Endothelial cell of umbilical vein (primary cell): ENCODE measurements around the gene PRRT1. TPM values are rescaled to one million over a fixed set of nuclear protein-coding genes. Genes with fewer than 3 reads are reported as not detected.

Source experiments
- BruUV-seq: library from RNA; stranded (reverse); fragments of 400-500 nt; replicated peaks from 2 replicates; lab custom pipeline; 2021; lab: Mats Ljungman, UMichigan
- CTCF ChIA-PET: fragments of 300-600, 350-600 bp; sonication (Branson Sonifier 250); formaldehyde crosslinking; loops from one replicate; lab custom pipeline; 2021; ENCODE audit warnings: antibody characterized with exemption, inconsistent platforms; lab: Charles Lee
- POLR2A ChIA-PET: fragments of 300-600, 350-600 bp; sonication (Branson Sonifier 250); formaldehyde crosslinking; loops from one replicate; lab custom pipeline; 2021; ENCODE audit warnings: antibody characterized with exemption, inconsistent platforms; lab: Charles Lee
- DNase-seq: peaks from one replicate; pipeline ENCODE4 v3.0.0-alpha.2; 2011; ENCODE audit warnings: low read depth, low spot score
- FAIRE-seq: peaks from 2 replicates; lab custom pipeline; 2011; peaks lifted over from hg19 to GRCh38; lab: Jason Lieb, UNC
- H2AFZ ChIP-seq: 2 replicates; pipeline ENCODE4 v1.6.0; 2012; ENCODE audit warnings: low read depth, low read length, control low read depth, inconsistent platforms
- H3K27ac ChIP-seq: 2 replicates; pipeline ENCODE4 v1.5.1; 2011; ENCODE audit warnings: low read depth, mild to moderate bottlenecking, control low read depth, low read length, moderate library complexity; ENCODE audit not compliant: insufficient read depth
- H3K27me3 ChIP-seq, 2 experiments: 2 replicates each; pipeline versions ENCODE4 v1.6.0 to v1.6.1; 2011; ENCODE audit warnings: low read length in 2 of 2, mixed read lengths in 1 of 2; ENCODE audit not compliant: control insufficient read depth in 2 of 2, insufficient read depth in 2 of 2
- H3K36me3 ChIP-seq, 2 experiments: 2 replicates in 1 of 2; 3 replicates in 1 of 2; pipeline ENCODE4 v1.5.1; 2011; ENCODE audit warnings: low read length in 2 of 2, mild to moderate bottlenecking in 1 of 2, moderate library complexity in 1 of 2; ENCODE audit not compliant: control insufficient read depth in 2 of 2, insufficient read depth in 2 of 2; ENCODE audit errors: extremely low read depth in 1 of 2
- H3K4me1 ChIP-seq: 3 replicates; pipeline ENCODE4 v1.5.1; 2011; ENCODE audit warnings: mild to moderate bottlenecking, low read length; ENCODE audit not compliant: control insufficient read depth, insufficient read depth; ENCODE audit errors: extremely low read depth
- H3K4me2 ChIP-seq: 2 replicates; pipeline ENCODE4 v1.6.1; 2011; ENCODE audit warnings: low read length, control low read depth, mixed read lengths; ENCODE audit not compliant: insufficient read depth
- H3K4me3 ChIP-seq, 3 experiments: fragments of 200-600 bp in 1 of 3; sonication (generic), shearing (Covaris generic) in 1 of 3; replicated peaks in 1 of 3; 2 replicates each; pipeline ENCODE4 v1.5.1; 2011 to 2016; ENCODE audit warnings: control low read depth in 3 of 3, low read length in 3 of 3, mild to moderate bottlenecking in 2 of 3, inconsistent platforms in 1 of 3, low read depth in 1 of 3, moderate library complexity in 1 of 3; ENCODE audit not compliant: insufficient read depth in 1 of 3
- H3K79me2 ChIP-seq: 2 replicates; pipeline ENCODE4 v1.6.0; 2012; ENCODE audit warnings: low read length, inconsistent platforms; ENCODE audit not compliant: control insufficient read depth, insufficient read depth
- H3K9ac ChIP-seq: replicated peaks from 2 replicates; pipeline ENCODE3; 2011; ENCODE audit warnings: low read length, control low read depth; ENCODE audit not compliant: insufficient read depth; ENCODE audit errors: extremely low read depth
- H3K9me1 ChIP-seq: replicated peaks from 3 replicates; pipeline ENCODE4 v1.6.0; 2011; ENCODE audit warnings: mild to moderate bottlenecking, low read length; ENCODE audit not compliant: control insufficient read depth, insufficient read depth; ENCODE audit errors: extremely low read depth
- H3K9me3 ChIP-seq: replicated peaks from 2 replicates; pipeline ENCODE4 v1.5.1; 2012; ENCODE audit warnings: low read length, inconsistent platforms; ENCODE audit not compliant: control insufficient read depth, insufficient read depth
- H4K20me1 ChIP-seq: replicated peaks from 2 replicates; pipeline ENCODE3; 2011; ENCODE audit warnings: mild to moderate bottlenecking, low read length; ENCODE audit not compliant: control insufficient read depth, insufficient read depth; ENCODE audit errors: extremely low read depth
- dilution Hi-C: fragments of 300-500 bp; cut with MboI; formaldehyde crosslinking; loops from one replicate; pipeline ENCODE4 v1.15.0; 2019; ENCODE audit warnings: low sequenced_read_pairs; ENCODE audit not compliant: extremely low pct_ligation_motif_present
- intact Hi-C: fragments of 100-400 bp; cut with micrococcal nuclease; formaldehyde crosslinking; loops from one replicate; pipeline ENCODE4 v1.10.0; 2022
- polyA plus RNA-seq, 4 experiments: library from polyadenylated mRNA; depleted of rRNA in 3 of 4; stranded (reverse) in 3 of 4; unstranded in 1 of 4; fragments of >200 nt; gene quantifications; 2 replicates each; pipeline versions ENCODE4 v1.2.1 to v1.2.3, GENCODE V29; 2011 to 2012; ENCODE audit warnings: missing spikeins in 1 of 4
- total RNA-seq: library from RNA; stranded (reverse); gene quantifications from 2 replicates; pipeline ENCODE4 v1.2.3, GENCODE V29; 2021
- TF ChIP-seq, protein P1 (sequence below), 2 donors: IDR thresholded peaks; 1 replicate in 1 of 2; 2 replicates in 1 of 2; pipeline ENCODE4 v1.5.1; 2011; ENCODE audit warnings: low read length in 2 of 2, mild to moderate bottlenecking in 2 of 2, moderate library complexity in 2 of 2, control low read depth in 1 of 2, inconsistent platforms in 1 of 2, low read depth in 1 of 2; ENCODE audit not compliant: insufficient read depth in 1 of 2; ENCODE audit errors: extremely low read depth in 1 of 2
- TF ChIP-seq, protein P2 (sequence below): IDR thresholded peaks from 2 replicates; pipeline ENCODE4 v1.6.1; 2011; ENCODE audit not compliant: insufficient read depth, insufficient read length

The PRRT1 gene
- total and polyA plus RNA-seq, 2 donors (not counting 3 experiments of a cell fraction or from before 2014, with no cell fraction given) = 0.55 to 1.3 TPM

DNA sequence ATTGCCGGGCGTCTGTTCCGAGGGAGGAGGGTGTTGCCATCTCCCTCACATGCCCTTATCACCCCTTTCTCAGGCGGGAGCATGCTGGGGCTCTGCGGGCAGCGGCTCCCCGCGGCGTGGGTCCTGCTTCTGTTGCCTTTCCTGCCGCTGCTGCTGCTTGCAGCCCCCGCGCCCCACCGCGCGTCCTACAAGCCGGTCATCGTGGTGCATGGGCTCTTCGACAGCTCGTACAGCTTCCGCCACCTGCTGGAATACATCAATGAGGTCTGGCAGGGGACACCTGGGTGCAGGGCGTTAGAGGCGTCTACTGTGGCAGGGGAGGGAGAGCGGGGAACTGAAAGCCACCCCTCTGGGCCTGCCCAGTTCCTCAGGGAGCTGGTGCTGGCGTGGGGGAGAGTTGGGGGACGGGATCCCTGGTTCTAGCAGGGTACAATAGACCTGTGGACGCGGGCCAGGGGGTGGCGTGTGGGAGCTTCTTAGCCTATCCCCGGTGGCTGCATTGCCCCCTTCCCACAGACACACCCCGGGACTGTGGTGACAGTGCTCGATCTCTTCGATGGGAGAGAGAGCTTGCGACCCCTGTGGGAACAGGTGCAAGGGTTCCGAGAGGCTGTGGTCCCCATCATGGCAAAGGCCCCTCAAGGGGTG is 2.9 kb upstream of the PRRT1 start:
- Histone ChIP-seq H4K20me1 (no peaks in the 10 kb centered on the region), H3K4me3 (peak overlapping the region; percentile 41 to 71 (median 60)), H3K36me3 (peaks cover 0 to 7% of the 10 kb centered on the region in 2 experiments), H3K4me1 (peaks cover 21% of the 10 kb centered on the region), H3K27me3 (peaks cover 4 to 5% of the 10 kb centered on the region in 2 experiments), H3K27ac (peak overlapping the region; percentile 51), H3K9me1 (no peaks in the 10 kb centered on the region), H2AFZ (peak overlapping the region; percentile 76), H3K9me3 (no peaks in the 10 kb centered on the region), H3K9ac (peak overlapping the region; percentile 64), H3K4me2 (peak overlapping the region; percentile 40), H3K79me2 (peaks cover 4% of the 10 kb centered on the region)
- ChIA-PET CTCF (interaction anchor here (1.0 to 1.2 kb wide), 3 partner anchors 15 to 41 kb away, joined by 3 to 7 read pairs (median 3); no protein-coding TSS in a partner anchor), POLR2A (no interaction called here)
- DNase-seq (peak; percentile 68), FAIRE-seq (peak; percentile 24)
- dilution Hi-C loops (no loop called here), intact Hi-C loops (loop anchor here (1.0 kb wide), 4 partner anchors 22 to 41 kb away; partner anchors contain the start of genes AGPAT1 and FKBPL)
- TF ChIP-seq, protein P1, sequence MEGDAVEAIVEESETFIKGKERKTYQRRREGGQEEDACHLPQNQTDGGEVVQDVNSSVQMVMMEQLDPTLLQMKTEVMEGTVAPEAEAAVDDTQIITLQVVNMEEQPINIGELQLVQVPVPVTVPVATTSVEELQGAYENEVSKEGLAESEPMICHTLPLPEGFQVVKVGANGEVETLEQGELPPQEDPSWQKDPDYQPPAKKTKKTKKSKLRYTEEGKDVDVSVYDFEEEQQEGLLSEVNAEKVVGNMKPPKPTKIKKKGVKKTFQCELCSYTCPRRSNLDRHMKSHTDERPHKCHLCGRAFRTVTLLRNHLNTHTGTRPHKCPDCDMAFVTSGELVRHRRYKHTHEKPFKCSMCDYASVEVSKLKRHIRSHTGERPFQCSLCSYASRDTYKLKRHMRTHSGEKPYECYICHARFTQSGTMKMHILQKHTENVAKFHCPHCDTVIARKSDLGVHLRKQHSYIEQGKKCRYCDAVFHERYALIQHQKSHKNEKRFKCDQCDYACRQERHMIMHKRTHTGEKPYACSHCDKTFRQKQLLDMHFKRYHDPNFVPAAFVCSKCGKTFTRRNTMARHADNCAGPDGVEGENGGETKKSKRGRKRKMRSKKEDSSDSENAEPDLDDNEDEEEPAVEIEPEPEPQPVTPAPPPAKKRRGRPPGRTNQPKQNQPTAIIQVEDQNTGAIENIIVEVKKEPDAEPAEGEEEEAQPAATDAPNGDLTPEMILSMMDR (IDR thresholded peaks at IDR 0.05; ENCODE audit: extremely low read depth in 1 of 2, insufficient read depth in 1 of 2, low read depth in 1 of 2, low read length in 2 of 2) = peak; percentile 17 to 34
- TF ChIP-seq, protein P2, sequence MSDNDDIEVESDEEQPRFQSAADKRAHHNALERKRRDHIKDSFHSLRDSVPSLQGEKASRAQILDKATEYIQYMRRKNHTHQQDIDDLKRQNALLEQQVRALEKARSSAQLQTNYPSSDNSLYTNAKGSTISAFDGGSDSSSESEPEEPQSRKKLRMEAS = no peak
- BruUV-seq = no TSS peak
